ENCODE data around the gene CEP112. TPM values are rescaled to one million over a fixed set of nuclear protein-coding genes. Genes with fewer than 3 reads are reported as not detected.

CEP112 gene
- polyA plus RNA-seq, 1 donor (not counting 4 experiments of a cell fraction or from before 2014, with no cell fraction given), result 2.6 TPM

GRCh38 chr17:65892912-65893377 lies 299.0 kb downstream of the CEP112 start:
- FAIRE-seq, result no peak

DNA sequence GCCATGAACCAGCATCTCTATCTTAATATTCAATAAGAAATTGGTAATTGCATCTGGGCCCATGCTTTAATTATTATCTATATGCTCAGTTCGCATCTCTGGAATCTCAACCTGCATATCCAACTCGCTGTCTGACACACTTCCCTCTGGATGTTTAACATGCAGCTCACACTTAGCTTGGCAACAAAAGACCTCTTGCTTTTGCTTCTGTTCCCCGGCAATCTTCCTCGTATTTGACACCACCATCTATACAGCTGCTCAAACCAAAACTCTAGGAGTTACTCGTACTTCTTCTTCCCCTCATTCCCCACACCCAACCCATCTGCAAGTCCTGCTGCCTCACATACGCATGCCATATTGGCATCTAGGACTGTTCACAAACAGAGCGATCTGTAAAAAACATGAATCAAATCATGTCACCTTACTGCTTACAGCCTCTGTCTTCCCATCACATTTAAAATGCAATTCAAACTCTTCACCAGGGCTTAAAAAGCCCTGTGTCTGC lies 300.6 kb downstream of the CEP112 start:
- Histone ChIP-seq H3K4me3 (ENCODE audit: control insufficient read depth in 2 of 3, extremely low read depth in 1 of 3, insufficient read depth in 2 of 3, low read depth in 1 of 3, low read length in 3 of 3) (no peak overlapping the region), H3K9me1 (ENCODE audit: control insufficient read depth, extremely low read depth, insufficient read depth, low read length) (no peaks in the 10 kb centered on the region), H3K9ac (ENCODE audit: control insufficient read depth, extremely low read depth, insufficient read depth, low read length) (no peak overlapping the region), H3K36me3 (ENCODE audit: control insufficient read depth in 2 of 2, extremely low read depth in 1 of 2, insufficient read depth in 2 of 2, low read length in 2 of 2) (no peaks in the 10 kb centered on the region), H4K20me1 (ENCODE audit: control insufficient read depth, extremely low read depth, insufficient read depth, low read length) (no peaks in the 10 kb centered on the region), H3K27ac (ENCODE audit: control insufficient read depth, insufficient read depth, low read length) (no peak overlapping the region), H3K4me1 (ENCODE audit: control insufficient read depth, extremely low read depth, insufficient read depth, low read length) (no peaks in the 10 kb centered on the region), H2AFZ (ENCODE audit: control insufficient read depth, low read length) (no peak overlapping the region), H3K79me2 (ENCODE audit: control insufficient read depth, insufficient read depth, low read length) (no peaks in the 10 kb centered on the region), H3K9me3 (ENCODE audit: control insufficient read depth, low read depth, low read length) (no peaks in the 10 kb centered on the region), H3K4me2 (ENCODE audit: control insufficient read depth, extremely low read depth, insufficient read depth, low read depth, low read length) (no peak overlapping the region), H3K27me3 (ENCODE audit: control insufficient read depth, extremely low read depth, insufficient read depth, low read length) (no peaks in the 10 kb centered on the region)
- no peak for DNase-seq (ENCODE audit: low read depth, low spot score)
- TF ChIP-seq CTCF (optimal IDR thresholded peaks at IDR 0.05 in 1 of 3, IDR thresholded peaks at IDR 0.05 in 1 of 3, conservative IDR thresholded peaks at IDR 0.05 in 1 of 3; ENCODE audit: extremely low read depth in 1 of 3, insufficient read depth in 2 of 3, low read length in 3 of 3), result no peak
- no peak for TF ChIP-seq EZH2 (IDR thresholded peaks at IDR 0.05; ENCODE audit: low read length)
- dilution Hi-C loops (cut with MboI; ENCODE audit: extremely low pct_ligation_motif_present, low sequenced_read_pairs), result no loop called here
- no peak for FAIRE-seq

More at GRCh38 chr17:65892912-65893377, 299.0 kb downstream of the CEP112 start:
- Histone ChIP-seq H3K9ac (ENCODE audit: control insufficient read depth, extremely low read depth, insufficient read depth, low read length) (no peak overlapping the region), H3K9me1 (ENCODE audit: control insufficient read depth, extremely low read depth, insufficient read depth, low read length) (no peaks in the 10 kb centered on the region), H3K4me2 (ENCODE audit: control insufficient read depth, extremely low read depth, insufficient read depth, low read depth, low read length) (no peak overlapping the region), H3K27ac (ENCODE audit: control insufficient read depth, insufficient read depth, low read length) (no peak overlapping the region), H3K79me2 (ENCODE audit: control insufficient read depth, insufficient read depth, low read length) (no peaks in the 10 kb centered on the region), H3K36me3 (ENCODE audit: control insufficient read depth in 2 of 2, extremely low read depth in 1 of 2, insufficient read depth in 2 of 2, low read length in 2 of 2) (no peaks in the 10 kb centered on the region), H3K4me1 (ENCODE audit: control insufficient read depth, extremely low read depth, insufficient read depth, low read length) (no peaks in the 10 kb centered on the region), H3K4me3 (ENCODE audit: control insufficient read depth in 2 of 3, extremely low read depth in 1 of 3, insufficient read depth in 2 of 3, low read depth in 1 of 3, low read length in 3 of 3) (no peak overlapping the region), H3K27me3 (ENCODE audit: control insufficient read depth, extremely low read depth, insufficient read depth, low read length) (no peaks in the 10 kb centered on the region), H3K9me3 (ENCODE audit: control insufficient read depth, low read depth, low read length) (no peaks in the 10 kb centered on the region), H2AFZ (ENCODE audit: control insufficient read depth, low read length) (no peak overlapping the region), H4K20me1 (ENCODE audit: control insufficient read depth, extremely low read depth, insufficient read depth, low read length) (no peaks in the 10 kb centered on the region)
- dilution Hi-C loops (cut with MboI; ENCODE audit: extremely low pct_ligation_motif_present, low sequenced_read_pairs), result no loop called here
- no peak for DNase-seq (ENCODE audit: low read depth, low spot score)
- TF ChIP-seq CTCF (optimal IDR thresholded peaks at IDR 0.05 in 1 of 3, IDR thresholded peaks at IDR 0.05 in 1 of 3, conservative IDR thresholded peaks at IDR 0.05 in 1 of 3; ENCODE audit: extremely low read depth in 1 of 3, insufficient read depth in 2 of 3, low read length in 3 of 3) (no peak), EZH2 (IDR thresholded peaks at IDR 0.05; ENCODE audit: low read length) (no peak)

Measured in keratinocyte (primary cell).